Activated CD8-positive, alpha-beta memory T cell treated with anti-CD3 and anti-CD28 coated beads, Interleukin-2, amount 50 U/mL, for 1 hour (primary cell): Measurements from ENCODE around the gene PKHD1.

Experiments used
- DNase-seq: peaks from one replicate; pipeline ENCODE4 v3.0.0-alpha.2; 2020; ENCODE audit errors: extremely low read depth

PKHD1 gene

DNA sequence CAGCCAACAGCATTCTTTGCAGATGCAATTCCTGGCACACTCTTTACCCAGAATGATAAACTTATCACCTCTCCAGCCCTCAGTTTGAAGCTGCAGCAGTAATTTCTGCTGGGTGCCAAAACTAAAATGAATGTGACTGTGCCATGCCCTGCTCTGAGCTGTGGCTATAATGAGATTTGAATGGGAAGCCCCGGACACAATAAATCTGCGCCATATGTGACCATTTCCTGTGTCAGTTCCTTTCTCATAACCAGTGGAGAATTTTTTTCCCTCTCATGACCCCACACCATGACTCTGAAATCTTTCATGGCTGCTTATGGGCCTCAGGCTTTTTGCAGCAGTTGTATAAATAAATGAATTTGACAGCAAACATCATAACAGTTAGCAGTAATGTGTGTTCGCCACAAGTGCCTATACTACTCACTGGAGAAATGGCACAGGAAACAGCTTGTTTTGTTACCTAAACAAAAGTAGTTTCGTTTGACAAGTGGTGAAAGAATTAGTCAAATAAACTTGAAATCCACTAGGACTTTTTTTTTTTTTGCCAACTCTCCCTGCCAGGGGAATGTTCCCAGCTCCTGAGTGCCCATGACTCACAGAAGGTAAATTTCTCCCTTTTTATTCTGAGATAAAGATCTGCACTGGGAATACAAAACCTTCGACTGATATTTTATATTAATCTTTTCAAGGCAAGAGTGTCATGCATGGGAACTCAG lies 408.4 kb downstream of the PKHD1 start:
- no peak for DNase-seq

DNA sequence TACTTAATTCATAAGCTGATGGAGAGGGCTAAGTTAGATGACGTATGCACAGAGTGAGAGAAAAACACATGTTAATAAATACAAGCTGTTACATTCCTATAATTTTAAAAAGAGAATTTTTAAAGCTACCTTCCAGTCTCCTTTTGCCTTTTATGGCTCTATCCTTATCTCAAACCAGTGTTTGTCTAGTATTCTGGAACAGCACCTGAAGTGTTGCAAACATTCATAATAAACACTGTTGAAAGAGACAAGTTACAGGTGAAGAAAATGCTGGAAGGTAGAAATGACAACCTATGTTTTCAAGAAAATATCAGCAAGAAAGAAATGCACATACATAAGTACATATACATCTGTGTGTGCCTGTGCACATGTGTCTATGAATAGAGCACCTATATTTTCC lies 409.1 kb downstream of the PKHD1 start:
- DNase-seq = no peak

DNA sequence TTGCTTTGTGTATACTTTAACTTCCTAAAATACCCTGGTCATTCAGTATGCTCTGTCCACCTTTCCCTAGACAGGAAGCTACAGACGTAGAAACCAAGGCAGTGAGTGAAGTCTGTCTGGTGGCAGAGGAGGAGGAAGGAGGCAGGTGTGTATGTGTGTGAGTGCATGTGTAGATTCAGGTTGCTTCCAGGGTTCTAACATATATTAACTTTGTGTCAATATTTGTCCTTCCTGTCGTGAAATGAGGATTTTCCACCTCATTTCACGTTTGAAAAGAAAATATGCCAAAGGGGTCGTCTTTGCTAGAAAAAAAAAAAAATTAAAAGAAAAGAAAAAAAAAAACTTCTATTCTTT lies 411.5 kb downstream of the PKHD1 start:
- no peak for DNase-seq

DNA sequence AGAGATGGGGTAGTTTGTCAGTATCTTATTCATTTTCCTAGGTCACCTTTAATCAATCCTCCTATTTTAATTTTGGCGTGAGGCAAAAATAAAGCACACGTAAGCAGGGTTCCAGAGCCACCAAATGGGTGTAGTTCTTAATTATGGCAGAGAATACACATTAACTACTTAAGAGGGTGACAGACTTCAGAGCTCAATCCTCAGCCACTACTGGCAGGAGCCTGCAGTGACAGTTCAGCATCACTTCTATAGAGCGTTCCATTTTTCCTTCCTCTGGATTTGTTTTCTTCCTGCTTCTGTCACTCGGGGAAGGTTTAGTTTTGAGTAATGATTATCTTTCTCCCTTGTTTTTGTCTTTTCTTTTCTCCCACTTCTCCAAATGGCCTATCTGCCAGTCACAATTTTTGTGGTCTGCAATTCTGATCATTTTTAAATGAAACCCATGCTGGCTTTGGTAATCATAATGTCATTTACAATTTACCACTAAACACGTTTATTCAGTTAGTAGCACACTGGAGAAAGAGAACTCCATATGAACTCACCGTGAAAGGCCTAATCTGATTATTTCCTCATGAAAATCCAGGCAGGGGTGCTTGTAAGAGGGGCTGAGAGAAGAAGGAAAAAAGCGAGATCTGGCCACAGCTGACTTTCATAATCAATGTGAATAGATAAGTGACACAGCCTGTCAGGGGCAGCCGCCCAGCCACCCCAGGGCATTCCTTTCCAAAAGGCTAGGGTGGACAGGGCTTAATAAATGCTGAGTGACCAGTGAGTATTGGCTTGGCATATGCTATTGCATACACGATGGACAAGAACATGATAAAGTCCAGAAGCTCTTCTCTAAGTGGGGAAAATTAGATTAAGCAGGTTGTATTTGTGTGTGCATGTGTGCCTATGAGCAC lies 412.1 kb downstream of the PKHD1 start:
- no peak for DNase-seq

DNA sequence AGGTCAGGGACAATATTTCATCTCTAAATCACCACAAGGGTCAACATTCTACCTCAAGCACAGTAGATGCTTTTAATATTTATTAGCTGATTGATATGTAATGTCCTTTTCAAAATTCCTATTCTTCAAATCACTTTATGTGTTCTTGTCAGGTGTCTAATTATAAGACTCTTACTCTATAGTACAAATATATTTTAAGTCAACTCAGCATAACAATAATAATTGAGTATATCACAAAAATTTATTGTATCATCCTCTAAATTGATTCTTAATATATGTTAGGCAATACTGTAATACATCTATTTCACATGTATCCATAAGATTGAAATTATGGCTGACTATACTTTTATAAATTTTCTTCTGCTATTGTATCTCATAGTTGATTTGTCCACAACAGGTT lies 423.9 kb downstream of the PKHD1 start:
- no peak for DNase-seq

DNA sequence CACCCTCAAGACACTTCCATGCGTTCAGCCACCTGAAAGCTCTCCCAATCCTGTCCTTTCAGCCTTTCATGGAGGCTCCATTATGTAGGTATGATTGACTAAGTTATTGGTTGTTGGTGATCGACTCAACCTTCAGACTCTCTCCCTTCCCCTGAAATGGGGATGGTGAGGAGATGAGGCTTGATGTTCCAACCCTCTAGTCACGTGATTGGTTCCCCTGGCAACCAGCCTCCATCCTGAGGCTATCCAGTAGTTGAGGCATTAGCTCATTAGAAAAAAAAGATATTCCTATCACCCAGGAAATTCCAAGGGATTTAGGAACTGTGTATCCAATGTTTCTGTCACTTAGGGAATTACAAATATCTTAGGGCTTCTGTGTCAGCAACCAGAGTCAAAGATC lies 426.6 kb downstream of the PKHD1 start:
- DNase-seq = no peak

DNA sequence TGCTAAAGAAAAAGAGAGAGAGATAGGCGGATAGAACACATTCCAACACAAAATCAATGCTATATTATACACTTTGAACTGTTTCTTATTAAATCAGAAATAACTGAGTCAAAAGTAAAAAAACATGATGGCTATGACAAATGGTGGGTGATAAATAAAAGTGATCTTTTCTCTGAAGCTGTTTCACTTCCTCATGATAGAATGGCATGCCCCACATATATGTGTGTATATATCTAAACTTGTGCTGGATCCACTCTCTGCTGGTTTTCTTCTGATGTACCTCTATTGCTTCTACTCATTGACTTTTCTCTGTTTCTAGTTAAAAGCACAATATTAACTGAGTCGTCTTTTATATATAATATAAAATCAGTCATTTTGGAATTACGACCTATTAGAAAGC lies 429.9 kb downstream of the PKHD1 start:
- DNase-seq = no peak

DNA sequence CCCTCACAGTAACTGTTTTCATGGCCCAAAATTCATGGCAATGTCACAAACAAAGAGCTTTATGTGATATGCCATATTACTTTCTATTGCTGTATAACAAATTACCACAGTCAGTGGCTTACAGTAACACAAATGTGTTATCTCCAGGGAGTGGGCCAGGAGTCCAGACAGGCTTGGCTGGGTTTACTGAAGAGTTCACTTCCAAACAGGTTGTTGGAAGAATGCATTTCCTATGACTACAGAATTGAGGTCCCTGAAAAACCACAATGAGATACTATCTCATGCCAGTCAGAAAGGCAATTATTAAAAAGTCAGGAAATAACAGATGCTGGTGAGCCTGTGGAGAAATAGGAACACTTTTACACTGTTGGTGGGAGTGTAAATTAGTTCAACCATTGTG lies 431.9 kb downstream of the PKHD1 start:
- no peak for DNase-seq

DNA sequence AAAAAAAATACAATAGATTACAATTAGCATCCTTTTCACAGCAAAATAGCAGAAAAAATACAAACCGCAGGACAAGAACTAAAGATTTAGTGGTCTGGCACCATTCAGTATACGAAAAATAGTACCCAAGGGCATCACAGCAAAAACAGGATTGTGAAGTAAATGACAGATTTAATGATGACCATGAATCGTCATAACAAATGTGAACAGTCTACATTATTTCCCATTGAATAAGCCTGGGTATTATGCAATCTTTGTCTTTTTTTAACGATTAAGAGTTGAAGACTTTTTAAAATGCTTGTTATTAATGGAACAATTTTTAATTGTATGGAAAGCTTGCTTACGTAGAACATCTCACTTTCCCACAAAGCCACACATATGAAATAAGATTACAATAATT lies 432.8 kb downstream of the PKHD1 start:
- DNase-seq = no peak

DNA sequence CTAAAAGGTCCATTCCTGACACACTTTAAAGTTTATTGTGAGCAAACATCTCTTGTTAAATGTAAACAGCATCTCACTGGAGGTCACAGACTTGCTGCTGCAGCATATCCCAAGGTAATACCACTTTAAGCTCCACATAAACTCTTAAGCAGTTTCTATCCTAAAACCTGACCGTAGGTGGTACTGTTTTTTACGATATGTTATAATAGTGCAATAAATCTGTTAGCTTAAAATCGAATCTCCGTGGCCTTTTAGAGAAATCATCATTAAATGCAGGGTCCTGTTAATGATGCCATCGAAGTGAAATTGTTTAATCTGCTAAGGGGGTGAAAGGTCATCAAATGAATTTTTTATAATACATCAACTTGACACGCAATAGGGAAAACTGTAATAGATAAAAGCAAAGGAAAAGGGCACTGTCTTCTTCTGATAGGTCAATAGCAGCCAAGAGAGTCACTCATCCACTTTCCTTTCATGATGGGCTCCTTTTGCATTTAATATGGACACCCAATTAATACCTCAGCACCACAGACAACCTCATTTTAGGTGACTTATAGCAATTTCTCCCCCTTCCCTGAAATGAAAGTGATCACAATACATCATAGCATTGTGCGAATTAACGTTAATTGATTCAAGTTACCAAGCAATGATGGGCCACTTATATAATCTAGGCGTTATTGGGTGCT lies 436.1 kb downstream of the PKHD1 start:
- no peak for DNase-seq

DNA sequence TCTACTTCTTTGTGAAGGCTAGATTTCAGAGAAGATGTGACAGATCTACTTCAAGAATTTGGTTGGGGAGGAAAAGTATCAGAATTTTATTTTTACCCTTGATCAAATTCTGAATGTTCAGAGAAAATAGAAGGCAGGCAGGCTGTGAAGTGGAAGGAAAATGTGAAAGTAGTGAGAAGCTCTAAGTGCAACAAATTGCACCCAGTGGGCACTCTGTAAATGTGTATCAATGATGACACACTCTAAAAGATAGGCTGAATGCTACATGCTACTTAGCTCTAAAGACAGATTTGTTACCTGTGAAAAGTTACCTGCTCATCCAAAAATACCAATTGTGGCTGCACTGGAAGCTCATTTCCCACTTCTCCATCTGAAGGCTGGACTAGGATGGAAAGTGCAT lies 438.6 kb downstream of the PKHD1 start:
- no peak for DNase-seq

DNA sequence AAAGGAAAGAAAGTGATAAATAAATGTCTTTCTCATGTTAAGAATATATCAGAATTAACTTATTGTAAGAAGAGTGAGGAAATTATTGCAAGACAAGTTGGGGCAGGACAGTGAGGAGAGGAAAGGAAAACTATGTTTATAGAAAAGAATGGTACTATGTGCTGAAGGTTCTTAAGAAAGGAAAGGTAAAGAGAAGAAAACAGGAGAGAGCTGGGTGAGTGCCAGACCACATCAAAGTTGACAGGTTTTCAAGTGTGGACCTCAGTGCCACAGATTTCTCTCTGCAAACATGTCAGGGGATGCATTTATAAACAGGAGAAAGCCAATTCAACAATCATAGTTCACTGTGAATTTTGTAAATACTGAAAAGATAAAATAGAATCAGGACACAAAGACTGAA lies 439.2 kb downstream of the PKHD1 start:
- no peak for DNase-seq

DNA sequence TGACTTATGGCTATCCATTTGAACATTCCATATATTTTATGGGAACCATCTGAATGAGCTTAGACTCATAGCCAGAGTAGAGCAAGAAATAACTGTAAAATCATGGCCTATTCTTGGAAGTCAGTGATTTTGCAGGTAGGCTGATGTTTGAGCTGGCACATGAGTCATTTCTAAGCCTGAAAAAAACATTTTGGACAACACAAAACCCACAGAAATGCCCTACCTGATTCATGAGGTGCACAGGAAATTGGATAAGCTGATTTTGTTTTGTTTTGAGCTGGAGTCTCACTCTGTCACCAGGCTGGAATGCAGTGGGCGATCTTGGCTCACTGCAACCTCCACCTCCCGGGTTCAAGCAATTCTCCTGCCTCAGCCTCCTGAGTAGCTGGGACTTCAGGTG lies 443.0 kb downstream of the PKHD1 start:
- DNase-seq = no peak

DNA sequence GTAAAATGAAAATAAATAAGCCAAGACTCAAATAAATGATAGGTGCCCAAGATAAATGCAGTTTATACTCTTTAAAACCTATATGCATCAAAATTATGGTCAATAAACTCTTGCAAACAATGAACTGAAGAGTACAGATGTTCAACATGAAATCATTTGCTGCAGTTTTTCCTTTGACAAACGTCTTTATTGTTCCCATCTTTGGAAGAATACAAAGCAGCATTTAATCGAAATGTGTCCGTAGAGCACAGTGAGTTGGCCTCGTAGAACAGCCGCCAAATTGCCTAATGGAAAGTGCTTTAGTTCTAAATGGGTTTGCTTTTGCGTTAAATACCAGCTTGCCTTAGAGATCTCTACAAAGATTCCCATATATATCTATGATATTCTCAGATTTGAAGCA lies 447.4 kb downstream of the PKHD1 start:
- DNase-seq = no peak

DNA sequence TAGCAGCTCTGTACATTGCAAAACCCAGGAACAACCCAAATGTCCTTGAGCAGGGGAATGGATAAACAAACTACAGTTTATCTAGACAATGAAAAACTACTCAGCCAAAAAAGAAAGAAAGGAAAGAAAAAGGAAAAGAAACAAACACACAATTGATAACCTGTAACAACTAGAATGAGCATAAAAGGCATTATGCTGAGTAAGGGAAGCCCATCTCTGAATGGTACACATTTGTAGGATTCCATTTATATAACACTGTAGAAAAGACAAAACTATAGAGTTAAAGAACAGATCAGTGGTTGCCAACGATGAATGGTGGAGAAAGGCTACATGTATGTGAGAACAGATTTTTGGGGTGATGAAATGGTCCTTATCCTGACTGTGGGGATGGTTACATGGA lies 454.0 kb downstream of the PKHD1 start:
- no peak for DNase-seq

DNA sequence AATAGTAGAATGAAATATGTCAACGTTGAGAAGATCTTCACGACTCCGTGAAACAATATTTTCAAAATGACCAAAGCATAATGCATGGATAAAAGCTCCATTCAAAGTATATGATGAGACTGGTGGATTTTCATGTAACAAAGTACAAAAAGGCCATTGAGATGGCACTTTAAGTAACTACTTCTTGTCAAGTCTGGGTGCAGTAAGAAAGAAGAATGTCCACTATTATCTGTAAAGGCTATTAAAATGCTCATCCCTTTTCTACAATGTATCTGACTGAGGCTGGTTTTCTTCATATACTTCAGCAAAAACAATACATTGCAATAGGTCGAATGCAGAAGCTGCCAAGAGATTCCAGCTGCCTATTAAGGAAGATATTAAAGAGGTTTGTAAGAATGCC lies 457.4 kb downstream of the PKHD1 start:
- no peak for DNase-seq

DNA sequence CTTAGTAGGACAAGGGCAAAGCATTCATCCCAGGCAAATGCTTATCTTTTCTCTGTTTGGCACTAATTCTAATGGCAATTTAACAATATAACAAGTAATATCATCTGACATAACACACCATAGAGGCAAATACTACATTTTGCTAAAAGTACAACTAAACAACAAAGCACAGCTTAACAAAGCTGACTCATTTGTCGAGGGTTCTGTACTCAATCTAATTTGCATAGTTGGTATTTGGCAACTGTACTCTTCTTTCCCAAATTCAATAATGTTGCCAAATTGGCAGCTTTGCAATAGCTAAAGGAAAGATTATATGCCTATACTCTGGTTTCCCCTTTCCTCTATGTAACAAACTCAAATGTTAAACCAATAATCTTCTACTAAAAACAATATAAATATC lies 461.0 kb downstream of the PKHD1 start:
- no peak for DNase-seq

DNA sequence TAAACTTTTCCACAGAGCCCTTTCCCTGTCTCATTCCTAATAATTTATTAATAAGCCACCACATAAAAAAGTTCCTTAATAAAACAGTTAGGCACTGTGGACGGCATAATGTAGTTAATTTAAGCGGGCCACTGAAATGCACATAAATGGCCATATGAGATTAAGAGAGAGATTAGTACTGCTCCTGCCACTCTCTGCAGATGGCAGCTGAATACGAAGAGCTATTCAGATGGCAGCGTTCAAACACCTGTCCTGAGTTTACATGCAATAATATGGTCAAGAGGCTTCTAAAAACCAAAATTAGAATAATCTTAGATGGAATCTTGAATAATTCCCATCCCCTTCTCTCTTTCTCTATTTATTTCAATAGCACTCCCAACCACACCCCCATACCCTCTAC lies 461.8 kb downstream of the PKHD1 start:
- no peak for DNase-seq

DNA sequence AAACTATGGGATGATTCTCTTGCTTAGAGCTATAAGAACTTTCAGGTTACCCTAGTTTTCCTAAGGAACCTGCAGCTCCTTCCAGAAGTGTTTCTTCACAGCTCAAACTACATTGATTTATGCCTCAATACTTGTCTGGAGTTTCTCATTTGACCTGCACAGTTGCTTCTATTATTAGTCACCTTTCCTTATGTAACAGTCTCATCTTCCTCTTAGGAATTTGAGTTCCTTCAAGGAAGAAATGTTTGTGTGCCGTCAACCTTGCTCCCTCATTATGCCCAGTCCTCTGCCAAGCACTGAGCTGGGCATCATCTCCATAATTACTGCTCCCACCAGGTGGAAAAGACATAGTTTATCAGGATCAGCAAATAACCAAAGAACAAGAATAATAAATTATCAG lies 466.4 kb downstream of the PKHD1 start:
- no peak for DNase-seq

DNA sequence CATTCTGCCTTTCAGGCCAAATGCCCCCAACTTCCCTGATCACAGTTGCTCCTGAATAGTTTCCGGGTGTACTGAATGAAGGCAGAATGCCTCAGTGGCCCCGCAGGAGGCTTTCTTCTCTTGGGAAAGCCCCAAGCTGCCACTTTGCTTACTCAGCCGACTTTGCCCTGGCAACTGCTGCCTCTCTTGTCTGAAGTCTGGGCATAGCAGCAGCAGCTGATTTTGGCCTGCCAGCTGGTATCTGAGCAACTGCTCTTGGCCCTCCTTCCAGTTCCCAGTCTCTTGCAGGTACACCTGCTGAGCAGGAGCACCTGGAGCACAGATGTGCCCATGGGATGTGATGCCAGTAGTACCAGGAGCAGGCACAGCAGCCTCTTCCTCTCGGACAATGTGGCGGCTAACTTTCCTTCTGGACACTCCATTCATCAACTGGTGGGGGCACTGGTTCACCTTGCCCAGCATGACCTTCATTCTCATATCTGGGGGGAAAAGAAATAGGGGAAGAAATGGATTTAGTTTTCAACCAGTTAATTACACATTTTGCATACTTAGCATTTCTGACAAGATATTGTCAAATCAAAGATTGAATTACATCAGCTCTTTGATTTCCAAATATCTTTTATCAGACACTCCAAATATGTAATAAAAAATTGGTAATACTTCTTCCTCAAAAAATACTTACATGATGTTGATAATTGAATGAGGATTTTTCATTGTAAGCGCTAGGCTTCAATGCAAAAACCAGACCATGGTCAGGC lies 468.2 kb downstream of the PKHD1 start:
- no peak for DNase-seq

DNA sequence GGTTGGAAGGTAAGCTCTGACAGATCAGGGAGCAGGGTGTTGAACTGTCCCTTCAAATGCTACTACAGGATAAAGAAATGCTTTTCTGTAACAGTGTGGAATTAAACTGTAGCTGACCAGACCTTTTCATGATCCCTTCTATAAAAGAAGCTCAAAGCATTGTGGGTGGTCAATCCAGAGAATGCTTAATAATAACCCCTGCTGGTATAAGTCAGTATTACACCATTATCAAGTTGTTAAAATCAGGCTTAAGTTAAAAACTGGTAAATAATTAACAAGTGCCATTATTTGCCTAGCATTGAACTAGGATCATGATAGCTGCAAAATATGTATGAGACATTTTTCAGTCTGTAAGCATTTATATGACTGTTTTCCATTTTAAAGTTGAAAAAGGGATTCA lies 468.9 kb downstream of the PKHD1 start:
- no peak for DNase-seq

DNA sequence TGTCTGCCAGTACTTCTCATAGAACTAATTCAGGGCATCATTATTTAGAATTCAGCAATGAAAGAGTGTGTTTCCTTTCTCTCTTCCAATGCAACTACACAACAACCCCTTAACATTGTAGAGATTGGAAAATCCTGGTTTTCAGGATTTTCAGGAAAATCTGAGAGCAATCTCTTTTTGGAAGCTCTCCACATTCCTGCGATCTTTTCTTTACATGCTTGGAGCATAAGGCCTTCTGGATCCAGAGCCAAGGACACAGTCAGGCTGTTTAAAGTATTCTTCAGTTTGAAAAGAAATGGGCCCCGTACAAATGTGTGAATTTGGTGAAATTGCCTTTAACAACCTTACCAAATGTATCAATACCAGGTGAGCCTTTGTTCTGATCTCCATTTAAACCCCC lies 469.7 kb downstream of the PKHD1 start:
- no peak for DNase-seq
